Hindlimb muscle (tissue), 1 donor: ENCODE measurements around the gene PODN. TPM values are rescaled to one million over a fixed set of nuclear protein-coding genes. Genes with fewer than 3 reads are reported as not detected.
A peak's percentile ranks its signal among the peaks of the same experiment; 100 is the strongest.

Experiments
- DNase-seq: peaks from one replicate; pipeline ENCODE4 v3.0.0-alpha.2; 2013
- polyA plus RNA-seq: library from polyadenylated mRNA; unstranded; fragments of 120-200 nt; gene quantifications from one replicate; pipeline ENCODE4 v1.2.1, GENCODE V29; 2013; ENCODE audit not compliant: insufficient read length

PODN gene
- polyA plus RNA-seq, 1 donor = 8.5 TPM

DNA sequence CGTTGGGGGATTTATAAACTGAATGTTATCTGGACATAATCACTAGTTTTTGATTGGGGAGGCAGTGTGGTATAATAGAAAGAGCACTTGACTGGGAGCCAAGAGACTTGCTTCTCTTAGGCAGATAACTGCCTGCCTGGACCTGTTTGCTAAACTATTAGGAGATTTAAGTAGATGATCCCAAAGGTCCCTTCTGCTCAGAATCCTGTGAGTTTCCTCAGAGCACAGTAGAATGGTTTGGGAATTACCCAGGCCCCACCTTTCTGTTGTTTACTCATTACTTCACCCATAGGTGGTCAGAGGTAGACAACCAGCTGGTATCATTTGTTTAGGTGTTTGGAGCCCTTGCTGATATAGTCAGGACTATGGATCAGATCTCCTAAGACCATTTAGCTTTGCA is 10.3 kb upstream of the PODN start:
- DNase-seq = no peak

DNA sequence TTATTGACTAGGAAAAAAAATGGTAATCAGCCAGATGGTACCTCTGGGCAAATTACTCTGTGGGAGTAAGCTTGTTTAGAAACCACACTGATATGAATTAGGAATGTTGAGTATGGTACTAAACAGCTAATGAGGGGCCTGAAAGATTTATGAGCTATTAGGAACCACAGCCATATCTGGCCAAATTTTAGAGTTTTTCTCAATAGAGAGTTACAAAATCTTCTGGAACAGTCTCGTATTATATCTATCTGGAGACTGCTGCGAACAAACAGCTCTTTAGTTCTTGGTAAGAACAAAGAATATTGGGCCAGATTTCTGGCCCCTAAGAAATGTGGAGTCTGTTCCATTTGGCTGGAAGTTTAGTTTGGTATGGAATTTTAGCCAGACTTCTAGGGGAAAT is 4.9 kb upstream of the PODN start:
- DNase-seq = no peak

DNA sequence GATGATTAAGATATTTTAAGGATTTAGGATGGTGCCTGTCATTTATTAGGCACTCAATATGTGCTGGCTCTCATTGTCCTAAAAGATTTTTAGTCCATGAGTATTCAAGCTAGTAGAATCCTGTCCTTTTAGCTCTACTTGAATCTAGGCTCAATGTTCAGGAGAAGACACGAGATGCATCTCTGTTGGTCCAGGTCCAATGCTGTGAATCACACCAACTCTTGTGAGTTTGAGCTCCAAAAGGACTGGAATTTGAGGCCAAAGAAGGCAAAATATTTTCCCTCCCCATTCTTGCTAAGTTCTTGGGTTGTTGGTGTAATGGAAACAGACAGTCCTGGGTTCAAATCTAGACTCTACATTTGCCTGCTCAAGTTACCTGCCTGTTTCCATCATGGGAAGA is 1.4 kb upstream of the PODN start:
- DNase-seq = no peak

DNA sequence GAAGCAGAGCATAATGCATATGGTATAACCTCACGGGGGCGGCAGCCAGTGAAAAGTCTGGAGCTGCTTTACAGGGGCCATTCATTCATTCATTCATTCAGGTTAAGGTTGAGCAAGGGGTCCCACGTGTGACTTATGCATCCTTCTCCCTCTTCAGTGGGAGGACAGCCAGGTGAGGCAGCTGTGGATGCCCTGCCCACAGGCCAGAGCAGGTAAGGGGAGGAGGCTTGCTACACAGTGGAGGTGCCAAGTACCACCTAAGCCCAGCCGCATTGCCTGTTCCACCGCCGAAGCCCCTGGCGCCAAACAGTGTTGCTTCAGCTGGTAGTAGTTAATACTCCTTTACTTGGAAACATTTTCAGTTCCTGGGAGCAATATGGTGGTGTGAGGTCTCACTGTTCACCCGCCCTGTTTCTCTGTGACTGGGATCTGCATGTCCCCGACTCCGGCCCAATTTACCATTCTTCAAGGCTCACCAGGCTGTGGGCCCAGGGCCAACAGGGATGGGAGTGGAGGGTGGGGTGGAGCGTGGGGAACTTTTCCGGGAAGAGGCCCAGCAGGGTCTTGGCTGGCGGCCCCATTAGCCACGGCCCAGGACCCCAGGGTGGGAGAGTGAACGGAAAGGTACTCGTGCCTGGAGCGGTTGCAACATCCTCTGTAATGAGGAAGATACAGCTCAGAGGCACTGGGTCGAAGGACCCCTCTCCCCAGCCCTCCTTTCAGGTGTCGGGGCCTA is 722 bp upstream of the PODN start:
- peak; percentile 19 for DNase-seq

DNA sequence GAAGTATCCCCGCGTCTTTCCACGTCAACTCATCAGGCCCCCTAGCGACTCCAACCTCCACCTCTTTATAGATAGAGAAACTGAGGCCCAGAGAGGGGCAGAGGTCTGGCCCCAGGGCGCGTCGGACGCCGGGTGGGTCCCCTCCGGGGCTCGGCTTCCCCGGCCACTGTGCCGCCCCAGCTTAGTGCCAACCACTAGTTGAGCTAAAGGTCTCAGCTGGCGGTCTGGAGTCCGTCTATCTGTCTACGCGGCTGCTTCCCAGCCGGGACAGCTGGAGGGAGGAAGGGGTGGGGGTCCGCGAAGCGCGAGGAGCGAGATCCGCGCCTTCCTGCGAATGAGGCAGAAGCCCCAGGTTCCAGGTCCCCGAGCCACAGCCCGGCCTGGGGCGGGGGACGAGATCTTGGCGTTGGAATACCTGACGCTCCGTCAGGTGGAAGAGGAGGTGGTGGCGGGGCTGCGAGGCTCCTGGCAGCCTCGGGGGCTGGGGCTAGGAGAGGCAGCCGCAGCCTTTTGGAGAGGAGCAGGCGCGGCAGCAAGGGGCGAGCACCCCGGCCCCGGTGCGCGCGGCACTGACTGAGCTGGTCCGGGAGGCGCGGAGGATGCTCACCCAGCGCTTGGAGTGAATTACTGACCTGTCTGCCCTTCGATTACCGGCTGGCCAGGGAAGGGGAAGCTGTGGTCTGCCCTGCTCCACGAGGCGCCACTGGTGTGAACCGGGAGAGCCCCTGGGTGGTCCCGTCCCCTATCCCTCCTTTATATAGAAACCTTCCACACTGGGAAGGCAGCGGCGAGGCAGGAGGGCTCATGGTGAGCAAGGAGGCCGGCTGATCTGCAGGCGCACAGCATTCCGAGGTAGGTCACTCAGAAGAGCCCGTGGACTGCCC is 937 bp downstream of the PODN start:
- no peak for DNase-seq

DNA sequence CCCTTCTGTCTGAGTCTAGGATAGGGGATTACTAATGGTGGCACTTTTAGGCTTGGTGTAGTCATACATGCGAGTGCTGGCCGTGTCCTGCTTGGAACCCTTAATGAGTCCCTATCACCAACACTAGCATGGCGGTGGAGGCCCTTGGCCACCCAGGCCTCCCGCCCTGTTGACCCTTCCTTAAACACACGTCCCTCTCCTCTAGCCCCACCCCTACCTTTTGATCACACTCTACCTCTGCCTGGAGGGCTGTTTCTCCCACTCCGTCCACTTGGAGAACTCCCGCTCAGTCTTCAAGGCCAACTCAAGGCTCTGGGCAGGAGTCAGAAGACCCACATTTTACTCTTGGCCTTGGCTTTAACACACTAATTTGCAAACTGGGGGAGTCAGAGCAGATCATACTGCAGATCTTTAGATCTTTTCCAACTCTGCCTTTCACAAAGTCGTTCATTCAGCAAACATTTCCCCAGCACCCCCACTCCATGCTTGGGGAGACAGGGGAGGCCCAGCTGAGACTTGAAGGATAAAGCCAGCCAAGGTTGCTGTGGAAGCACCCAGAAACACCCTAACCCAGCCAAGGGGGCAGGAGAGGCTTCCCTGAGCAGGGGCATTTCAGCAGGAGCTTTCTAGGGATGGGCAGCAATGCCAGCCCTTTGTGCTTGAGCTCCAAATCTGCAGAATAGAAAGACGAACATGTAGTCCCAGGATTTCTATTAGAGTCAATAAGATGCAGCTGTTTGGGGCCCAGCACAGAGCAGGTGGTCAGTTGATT is 1.9 kb downstream of the PODN start:
- DNase-seq = no peak

DNA sequence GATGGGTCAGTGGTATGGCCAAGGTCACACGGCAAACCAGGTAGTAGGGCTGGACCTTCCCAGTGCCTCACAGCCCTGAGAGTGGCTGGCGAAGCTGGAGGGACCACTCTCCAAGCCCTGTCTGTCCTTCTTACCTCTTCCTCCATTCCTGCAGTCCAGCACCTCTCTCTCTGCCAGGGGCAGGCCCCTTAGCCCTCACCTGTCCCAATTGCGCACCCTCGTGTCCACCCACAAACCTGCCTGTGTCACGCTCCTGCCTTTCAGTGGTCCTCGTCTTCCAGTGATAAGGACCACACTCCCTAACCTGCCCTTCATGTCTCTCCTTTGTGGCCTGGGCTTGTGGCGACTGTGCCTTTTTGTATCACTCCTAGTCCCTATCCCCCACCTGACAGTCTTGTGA is 3.4 kb downstream of the PODN start:
- DNase-seq = no peak

DNA sequence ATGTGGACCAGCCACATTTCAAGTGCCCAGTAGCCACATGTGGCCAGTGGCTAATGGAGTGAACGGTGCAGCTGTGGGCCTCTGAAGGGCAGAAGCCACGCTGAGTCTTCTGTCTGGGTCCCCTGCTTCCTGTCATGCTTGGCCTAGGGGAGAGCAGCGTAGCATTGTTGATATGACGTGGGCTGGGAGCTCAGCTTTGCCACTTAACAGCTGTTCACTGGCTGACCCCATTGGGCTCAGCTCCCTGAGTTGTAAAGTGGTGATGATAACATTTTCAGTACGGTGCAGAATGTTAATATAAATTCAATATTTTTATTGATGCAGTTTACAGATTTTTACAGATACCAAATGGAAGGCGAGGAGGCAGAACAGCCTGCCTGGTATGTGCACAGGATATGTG is 4.5 kb downstream of the PODN start:
- no peak for DNase-seq

DNA sequence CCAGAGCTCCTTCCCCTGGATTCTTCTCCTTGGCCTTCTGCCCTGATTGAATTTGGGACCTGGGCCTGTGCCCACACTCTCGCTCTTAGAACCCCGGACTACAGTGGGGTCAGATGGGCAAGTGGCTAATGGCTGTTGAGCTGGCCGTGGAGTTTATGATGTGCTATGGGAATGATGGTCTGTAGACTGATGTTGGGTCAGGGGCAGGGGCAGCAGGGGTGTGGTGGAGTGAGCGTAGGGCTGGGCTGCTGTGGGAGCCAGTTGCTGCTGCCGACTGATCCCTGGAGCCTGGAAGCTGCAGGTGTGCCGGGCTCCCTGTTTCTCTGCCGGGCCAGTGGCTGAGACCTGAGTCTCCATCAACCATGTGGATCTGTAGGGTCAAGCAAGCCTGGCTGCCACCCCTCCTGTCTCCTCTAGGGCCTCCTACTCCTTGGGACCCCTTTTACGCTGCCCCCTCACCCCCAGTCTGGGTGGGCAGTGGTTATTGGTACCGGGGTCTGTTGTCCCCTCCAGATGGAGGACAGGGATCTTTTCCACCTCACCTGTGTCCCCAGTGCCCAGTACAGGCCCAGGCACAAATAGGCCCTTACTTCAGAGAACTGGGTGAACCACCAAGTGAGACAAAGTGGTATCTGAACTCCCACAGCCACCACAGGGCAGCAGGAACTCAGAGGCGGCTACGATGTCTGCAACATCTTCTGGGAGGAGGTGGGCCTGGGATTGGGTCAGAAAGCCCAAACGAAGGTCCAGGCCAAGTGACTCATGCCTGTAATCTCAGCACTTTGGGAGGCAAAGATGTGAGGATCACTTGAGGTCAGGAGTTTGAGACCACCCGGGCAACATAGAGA is 5.1 kb downstream of the PODN start:
- no peak for DNase-seq

DNA sequence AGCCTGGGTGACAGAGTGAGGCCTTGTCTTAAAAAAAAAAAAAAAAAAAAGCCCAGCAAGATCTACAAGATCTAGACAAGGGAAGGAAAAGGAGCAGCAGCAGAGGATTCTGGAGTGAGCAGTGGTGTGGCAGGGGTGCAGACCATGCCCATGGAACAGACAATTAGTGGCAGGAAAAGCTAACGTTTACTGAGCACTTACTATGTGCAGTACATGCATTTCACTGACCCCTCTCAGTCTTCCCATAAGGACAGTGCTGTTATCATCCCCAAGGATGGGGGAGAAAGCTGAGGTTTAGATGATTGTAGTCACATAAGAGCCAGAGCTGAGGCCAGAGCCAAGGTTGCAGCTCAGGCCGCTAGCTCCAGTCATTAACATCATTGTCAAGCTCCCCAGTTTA is 5.9 kb downstream of the PODN start:
- DNase-seq = no peak

DNA sequence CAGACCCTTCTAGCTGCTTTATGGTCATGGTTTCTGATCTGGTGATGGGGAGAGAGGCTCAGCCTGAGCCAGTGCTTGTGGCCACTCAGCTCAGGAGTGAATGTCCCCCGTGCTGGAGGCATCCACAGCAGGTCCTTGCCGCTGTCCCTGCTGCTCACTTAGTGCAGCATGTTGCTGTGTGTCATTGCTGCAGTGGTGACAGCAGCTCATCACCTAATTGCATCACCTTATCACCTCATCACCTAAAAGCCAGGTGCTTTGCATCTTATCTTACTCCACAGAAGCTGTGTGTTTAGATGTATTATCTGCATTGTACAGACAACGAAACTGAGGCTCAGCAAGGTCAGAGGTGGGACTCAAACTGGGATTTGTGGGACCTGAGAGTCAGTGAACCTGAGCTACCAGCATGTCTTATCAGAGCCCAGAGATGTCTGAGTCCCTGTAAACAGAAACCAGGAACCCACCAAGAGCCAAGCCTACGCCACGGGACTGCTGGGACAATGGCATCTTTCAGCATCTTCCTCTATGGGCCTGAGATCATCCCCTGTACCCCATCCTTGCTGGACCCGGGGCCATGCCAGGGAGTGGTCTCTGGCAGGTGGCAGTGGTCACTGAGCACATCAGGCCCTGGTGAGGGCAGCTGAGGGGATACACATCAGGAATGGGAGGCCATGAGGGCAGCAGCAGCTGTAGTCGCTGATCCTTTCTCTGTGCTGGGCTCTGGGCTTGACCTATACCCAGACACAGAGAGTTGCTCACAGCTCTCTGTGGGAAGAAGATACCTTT is 6.5 kb downstream of the PODN start:
- no peak for DNase-seq

DNA sequence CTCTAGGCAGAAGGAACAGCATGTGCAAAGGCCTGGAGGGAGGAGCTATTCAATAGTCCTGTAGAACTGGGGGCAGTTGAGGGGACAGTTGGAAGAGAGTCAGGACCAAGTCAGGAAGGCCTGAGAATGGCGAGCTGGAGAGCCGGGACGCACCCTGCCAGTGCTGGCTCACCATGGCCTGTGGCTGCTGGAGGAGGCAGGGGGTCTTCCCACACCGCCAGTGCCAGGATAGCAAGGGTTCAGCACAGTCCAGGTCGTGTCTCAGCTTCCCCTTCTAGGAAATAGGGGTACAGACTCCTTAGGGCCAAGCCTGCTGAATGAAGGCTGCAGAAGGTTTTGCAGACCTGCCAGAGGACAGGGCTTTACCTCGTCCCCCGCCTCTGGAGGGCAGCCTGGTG is 7.3 kb downstream of the PODN start:
- no peak for DNase-seq

DNA sequence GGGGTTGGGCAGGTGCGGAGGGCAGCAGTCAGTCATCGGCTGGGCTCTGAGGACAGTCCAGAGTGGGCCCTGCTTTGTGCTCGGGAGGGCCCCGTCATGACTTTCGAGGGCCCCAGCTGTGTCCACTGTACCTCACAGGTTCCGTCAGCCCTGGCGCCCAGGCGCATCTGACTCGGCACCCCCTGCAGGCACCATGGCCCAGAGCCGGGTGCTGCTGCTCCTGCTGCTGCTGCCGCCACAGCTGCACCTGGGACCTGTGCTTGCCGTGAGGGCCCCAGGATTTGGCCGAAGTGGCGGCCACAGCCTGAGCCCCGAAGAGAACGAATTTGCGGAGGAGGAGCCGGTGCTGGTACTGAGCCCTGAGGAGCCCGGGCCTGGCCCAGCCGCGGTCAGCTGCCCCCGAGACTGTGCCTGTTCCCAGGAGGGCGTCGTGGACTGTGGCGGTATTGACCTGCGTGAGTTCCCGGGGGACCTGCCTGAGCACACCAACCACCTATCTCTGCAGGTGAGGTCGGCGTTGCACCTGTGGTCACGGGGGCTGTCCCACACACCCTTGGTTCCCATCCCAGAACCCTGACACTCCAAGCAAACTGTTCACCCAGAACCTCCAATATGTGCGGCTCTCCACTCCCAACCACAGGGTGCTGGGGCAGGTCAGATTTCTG is 7.8 kb downstream of the PODN start:
- no peak for DNase-seq

DNA sequence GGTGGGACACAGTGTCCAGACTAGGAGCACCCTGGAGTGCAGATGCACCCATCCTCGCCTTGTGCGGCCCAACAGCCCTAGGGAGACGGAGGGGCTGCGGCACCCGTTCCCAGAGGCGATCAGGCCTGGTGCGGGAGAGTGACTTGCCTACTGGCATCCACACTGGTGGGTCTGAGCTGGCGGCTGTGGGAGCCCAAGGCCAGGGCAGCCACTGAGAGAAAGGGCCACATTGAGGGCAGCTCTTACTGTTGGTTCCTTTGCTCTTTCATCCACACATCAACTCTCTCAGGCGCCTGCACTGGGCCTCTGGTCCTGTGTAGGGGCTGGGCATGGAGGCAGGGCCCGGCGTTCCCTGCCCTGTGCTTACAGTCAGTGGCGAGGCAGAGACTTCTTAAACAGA is 8.6 kb downstream of the PODN start:
- DNase-seq = no peak

DNA sequence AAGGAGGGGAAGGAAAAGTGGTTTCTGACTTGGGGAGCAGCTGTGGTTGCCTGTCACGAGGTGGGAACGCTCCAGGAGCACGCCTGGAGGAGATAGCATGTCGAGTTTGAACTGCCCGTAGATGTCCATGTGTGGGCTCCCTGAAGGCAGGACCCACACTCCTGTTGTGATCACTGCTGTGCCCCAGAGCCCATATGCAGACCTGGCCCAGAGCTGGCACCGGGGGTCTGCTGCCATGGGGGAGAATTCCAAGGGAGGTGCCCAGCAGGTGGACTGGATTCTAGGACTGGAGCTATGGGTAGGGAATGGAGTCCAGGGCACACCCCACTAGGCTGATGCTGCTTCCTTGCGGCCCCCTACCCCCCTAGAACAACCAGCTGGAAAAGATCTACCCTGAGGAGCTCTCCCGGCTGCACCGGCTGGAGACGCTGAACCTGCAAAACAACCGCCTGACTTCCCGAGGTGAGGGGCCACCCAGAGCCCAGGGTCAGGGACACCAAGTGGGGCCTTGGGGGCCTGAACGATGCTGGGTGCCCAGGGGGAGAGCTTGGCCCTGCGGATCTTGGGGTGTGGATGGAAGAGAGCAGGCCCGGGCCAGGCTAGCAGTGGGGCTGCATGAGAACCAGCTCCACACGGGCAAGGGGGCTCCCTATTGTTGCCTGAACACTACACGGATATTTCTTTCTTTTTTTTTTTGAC is 9.3 kb downstream of the PODN start:
- no peak for DNase-seq

DNA sequence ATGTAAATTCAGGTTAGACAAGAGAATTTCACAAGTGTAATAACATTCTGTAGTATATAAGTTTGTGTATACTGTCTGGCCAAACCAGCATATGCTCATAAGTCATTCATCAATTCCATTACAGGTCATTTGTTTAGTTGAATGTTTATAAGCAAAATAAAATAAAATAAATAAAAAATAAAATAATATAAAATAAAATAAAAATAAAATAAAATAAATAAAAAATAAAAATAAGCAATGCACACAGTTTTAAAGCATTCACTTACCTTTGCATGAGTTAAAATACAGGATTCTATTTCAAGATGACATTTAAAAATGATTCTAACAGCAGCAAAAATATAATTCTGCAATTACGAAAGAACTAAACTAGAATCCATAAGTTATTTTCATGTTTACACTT is 9.9 kb downstream of the PODN start:
- no peak for DNase-seq

DNA sequence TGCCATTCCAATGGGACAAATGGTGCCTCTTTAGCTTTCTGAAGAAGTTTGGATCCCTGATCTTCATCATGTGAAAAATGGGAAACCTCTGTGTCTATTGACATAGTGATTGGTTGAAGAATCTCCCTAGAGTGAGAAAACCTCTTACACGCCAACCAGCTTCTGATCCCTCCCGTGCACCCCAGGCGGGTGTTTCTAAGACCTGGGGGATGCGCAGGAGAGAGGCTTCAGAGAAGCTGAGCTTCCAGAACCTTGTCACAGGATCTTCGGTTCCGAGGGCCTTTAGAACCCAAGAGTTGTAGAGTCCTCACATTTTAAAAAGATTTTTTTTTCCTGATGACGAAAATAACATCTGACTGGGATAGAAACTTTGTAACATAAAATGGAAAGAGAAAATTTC is 11.3 kb downstream of the PODN start:
- DNase-seq = no peak

DNA sequence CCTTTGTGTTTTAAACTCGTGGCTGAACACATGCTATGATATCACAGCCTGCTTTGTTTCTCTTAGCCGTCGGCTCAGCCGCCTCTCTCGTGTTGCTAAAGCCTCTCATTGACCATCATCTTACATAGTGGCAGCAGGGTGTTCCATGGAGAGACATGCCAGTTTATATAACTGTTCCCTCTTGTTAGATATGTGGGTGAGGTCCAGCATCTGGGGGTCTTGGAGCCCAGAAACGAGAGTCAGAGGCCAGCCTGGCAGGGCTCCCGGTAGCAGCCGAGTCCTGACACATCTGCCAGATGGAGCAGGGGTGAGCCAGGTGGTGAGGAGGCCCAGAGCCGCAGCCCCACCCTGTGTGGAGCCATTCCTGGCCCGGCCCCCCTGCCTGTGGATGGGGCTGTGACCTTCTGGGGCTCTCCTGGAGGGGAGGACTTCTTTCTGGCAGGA is 11.9 kb downstream of the PODN start:
- no peak for DNase-seq

DNA sequence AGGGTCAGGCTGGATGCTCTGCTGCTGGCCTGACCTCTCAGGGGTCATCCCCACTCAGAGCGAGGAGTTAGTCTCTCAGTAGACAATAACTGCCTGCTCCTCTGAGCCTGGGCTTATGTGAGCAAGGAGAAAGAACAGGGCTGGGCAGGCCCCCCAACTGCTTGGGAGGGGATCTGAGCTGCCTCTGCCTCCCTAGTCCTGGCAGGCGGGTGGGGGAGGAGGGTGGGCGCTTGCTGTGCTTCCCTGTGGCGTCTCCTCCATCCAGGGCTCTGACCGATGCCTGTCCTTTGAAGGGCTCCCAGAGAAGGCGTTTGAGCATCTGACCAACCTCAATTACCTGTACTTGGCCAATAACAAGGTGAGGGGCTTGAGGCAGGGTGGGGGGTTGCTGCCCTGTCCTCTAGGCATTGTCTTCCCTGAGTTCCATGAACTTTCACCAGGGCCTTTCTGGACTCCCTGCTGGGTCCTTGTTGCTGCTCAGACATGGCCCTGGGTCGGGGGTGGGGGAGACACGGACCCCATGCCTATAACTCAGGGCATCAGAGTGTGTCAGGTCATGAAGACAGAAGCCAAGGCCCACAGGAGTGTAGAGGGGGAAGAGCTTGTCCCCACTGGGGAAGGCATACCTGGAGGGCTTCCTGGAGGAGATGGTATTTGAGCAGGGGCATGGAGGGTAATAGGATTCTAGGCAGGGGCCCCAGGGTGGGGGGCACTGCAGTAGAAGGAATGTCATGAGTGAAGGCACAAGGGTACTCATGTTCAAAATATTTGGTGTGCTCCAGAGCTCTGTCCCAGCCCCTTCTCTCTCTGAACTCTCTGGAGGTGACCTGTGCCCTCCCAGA is 12.5 kb downstream of the PODN start:
- DNase-seq = no peak
